Tibial nerve (tissue), 4 donors: ENCODE data around the gene DRD4.

Experiments
- CTCF ChIP-seq, 5 experiments: fragments of 200-600 bp in 3 of 5; fragments of 450-650 bp in 2 of 5; sonication (generic) in 3 of 5; IDR thresholded peaks; one replicate each; pipeline ENCODE4 v1.5.1; 2016 to 2019; ENCODE audit warnings: antibody characterized with exemption in 5 of 5, mild to moderate bottlenecking in 3 of 5, moderate library complexity in 2 of 5
- EP300 ChIP-seq, 2 donors: sonication (generic); formaldehyde crosslinking; IDR thresholded peaks; one replicate each; pipeline ENCODE4 v1.6.1; 2017; ENCODE audit warnings: antibody characterized with exemption in 2 of 2, mild to moderate bottlenecking in 1 of 2
- POLR2A ChIP-seq, 2 donors: fragments of 450-650 bp; IDR thresholded peaks; one replicate each; pipeline ENCODE4 v1.6.1; 2017; ENCODE audit warnings: antibody characterized with exemption in 2 of 2, mild to moderate bottlenecking in 2 of 2, moderate library complexity in 2 of 2

- TF ChIP-seq CTCF (IDR thresholded peaks at IDR 0.05) (no peak), POLR2A (IDR thresholded peaks at IDR 0.05) (no peak), EP300 (IDR thresholded peaks at IDR 0.05) (no peak)
Measured at GRCh38 chr11:589798-590197, 47.3 kb upstream of the DRD4 start.
